Transverse colon (tissue), 4 donors: ENCODE measurements around the gene PRKG1. TPM values are rescaled to one million over a fixed set of nuclear protein-coding genes. Genes with fewer than 3 reads are reported as not detected.

ENCODE experiments used
- DNase-seq: peaks from one replicate; pipeline ENCODE4 v3.0.0-alpha.2; 2019
- H3K27ac ChIP-seq, 4 donors: fragments of 200-600 bp; sonication (generic); 2 replicates each; pipeline ENCODE4 v1.5.1; 2016 to 2018; ENCODE audit warnings: inconsistent platforms in 4 of 4
- H3K27me3 ChIP-seq: fragments of 200-600 bp; sonication (generic); 2 replicates; pipeline ENCODE4 v1.5.1; 2017; ENCODE audit warnings: inconsistent platforms
- H3K36me3 ChIP-seq, 4 donors: fragments of 200-600 bp; sonication (generic); 2 replicates each; pipeline ENCODE4 v1.5.1; 2017 to 2019; ENCODE audit warnings: inconsistent platforms in 4 of 4
- H3K4me1 ChIP-seq, 4 donors: fragments of 200-600 bp; sonication (generic); 2 replicates each; pipeline ENCODE4 v1.5.1; 2017 to 2020; ENCODE audit warnings: inconsistent platforms in 4 of 4
- H3K4me3 ChIP-seq, 4 donors: fragments of 200-600 bp; sonication (generic); 1 replicate in 1 of 4; 2 replicates in 3 of 4; pipeline versions ENCODE4 v1.5.1 to v1.6.1; 2017 to 2019; ENCODE audit warnings: inconsistent platforms in 4 of 4
- H3K9me3 ChIP-seq, 2 donors: fragments of 200-600 bp; sonication (generic); 2 replicates each; pipeline ENCODE4 v1.5.1; 2017 to 2019; ENCODE audit warnings: inconsistent platforms in 2 of 2
- CTCF ChIP-seq, 5 experiments: fragments of 200-600 bp in 3 of 5; fragments of 450-650 bp in 2 of 5; sonication (generic) in 3 of 5; IDR thresholded peaks; 1 replicate in 2 of 5; 2 replicates in 3 of 5; pipeline ENCODE4 v1.5.1; 2016 to 2017; ENCODE audit warnings: antibody characterized with exemption in 5 of 5, inconsistent platforms in 3 of 5, mild to moderate bottlenecking in 2 of 5, moderate library complexity in 1 of 5
- EP300 ChIP-seq: sonication (generic); formaldehyde crosslinking; IDR thresholded peaks from one replicate; pipeline ENCODE4 v1.6.1; 2017; ENCODE audit warnings: antibody characterized with exemption, low read depth
- POLR2A ChIP-seq: fragments of 450-650 bp; IDR thresholded peaks from one replicate; pipeline ENCODE4 v1.6.1; 2016; ENCODE audit warnings: antibody characterized with exemption, mild to moderate bottlenecking, moderate library complexity
- POLR2AphosphoS5 ChIP-seq, 3 donors: sonication (generic); formaldehyde crosslinking; IDR thresholded peaks; one replicate each; pipeline ENCODE4 v1.6.1; 2016; ENCODE audit warnings: antibody characterized with exemption in 3 of 3
- WGBS, 2 donors: methylation state at CpG; one replicate each; pipeline ENCODE4 v1.1.5; 2018; ENCODE audit warnings: low coverage in 1 of 2; 5-methylcytosine and 5-hydroxymethylcytosine counted together
- in situ Hi-C, 4 donors: fragments of 200-750 bp; cut with MboI; loops; one replicate each; pipeline versions ENCODE4 v1.15.0 to v1.15.1; 2017; ENCODE audit warnings: low sequenced_read_pairs in 3 of 4, low pct_ligation_motif_present in 1 of 4, low pct_unique_long_range_greater_than_20kb in 1 of 4
- intact Hi-C: fragments of 100-400 bp; cut with DNase I; formaldehyde crosslinking; loops from one replicate; pipeline ENCODE4 v1.15.1; 2023; ENCODE audit warnings: low total_unique reads
- total RNA-seq, 4 donors: library from RNA; depleted of rRNA; stranded (reverse); fragments of >200 nt; gene quantifications; one replicate each; pipeline ENCODE4 v1.1.0, GENCODE V29; 2016

Gene PRKG1
- total RNA-seq, 4 donors from 2014 or later = 17.6 to 30.6 (median 26.9) TPM

DNA sequence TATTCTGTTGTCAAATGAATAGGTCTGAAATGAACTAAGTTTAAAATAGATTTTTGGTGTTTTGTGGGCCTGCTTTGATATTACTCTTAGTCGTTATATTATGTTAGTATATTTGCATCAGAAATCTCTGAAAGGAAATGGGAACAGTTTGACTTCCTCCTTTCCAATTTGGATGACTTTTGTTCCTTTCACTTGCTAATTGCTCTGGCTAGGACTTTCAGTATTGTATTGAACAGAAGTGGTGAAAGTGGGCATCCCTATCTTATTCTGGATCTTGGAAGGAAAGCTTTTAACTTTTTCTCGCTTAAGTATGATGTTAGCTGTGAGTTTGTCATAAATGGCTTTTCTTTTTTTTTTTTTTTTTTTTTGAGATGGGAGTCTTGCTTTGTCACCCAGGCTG, 966.2 kb downstream of the PRKG1 start:
- Histone ChIP-seq H3K27ac (no peak overlapping the region), H3K4me1 (no peaks in the 10 kb centered on the region), H3K36me3 (no peaks in the 10 kb centered on the region), H3K9me3 (no peaks in the 10 kb centered on the region), H3K27me3 (no peaks in the 10 kb centered on the region), H3K4me3 (no peak overlapping the region)
- 22 to 46% methylated on average over 2 of the region's 2 CpGs for WGBS, 2 donors
- DNase-seq = no peak
- in situ Hi-C loops (no loop called here), intact Hi-C loops (no loop called here)
- TF ChIP-seq EP300 (no peak), POLR2A (no peak), CTCF (IDR thresholded peaks at IDR 0.05) (no peak), POLR2AphosphoS5 (IDR thresholded peaks at IDR 0.05) (no peak)

DNA sequence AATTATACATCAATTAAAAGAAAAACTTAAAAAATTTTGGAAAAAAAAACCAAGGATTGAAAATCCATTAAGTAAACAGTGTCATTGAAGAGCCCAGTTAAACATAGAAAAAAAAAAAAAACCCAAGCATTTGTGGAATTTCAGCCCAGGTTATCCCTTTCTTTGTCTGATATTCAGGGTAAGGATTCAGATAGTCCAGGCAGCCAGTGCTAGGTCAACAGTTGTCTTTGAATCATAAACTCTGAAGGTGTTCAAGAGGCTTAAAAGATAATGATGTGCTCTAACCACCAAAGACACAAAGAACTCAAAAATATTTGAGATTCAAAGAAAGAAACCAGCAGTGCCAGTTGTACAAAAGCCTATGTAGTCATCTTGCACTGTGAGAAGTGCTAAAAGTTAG, 969.5 kb downstream of the PRKG1 start:
- DNase-seq = no peak
- Histone ChIP-seq H3K27ac (no peak overlapping the region), H3K9me3 (no peaks in the 10 kb centered on the region), H3K27me3 (no peaks in the 10 kb centered on the region), H3K36me3 (no peaks in the 10 kb centered on the region), H3K4me3 (no peak overlapping the region), H3K4me1 (peaks cover 0 to 4% (median 0%) of the 10 kb centered on the region in 4 donors)
- no peak for TF ChIP-seq EP300
- no peak for TF ChIP-seq POLR2A
- no peak for TF ChIP-seq CTCF (IDR thresholded peaks at IDR 0.05)
- TF ChIP-seq POLR2AphosphoS5 (IDR thresholded peaks at IDR 0.05) = no peak
- in situ Hi-C loops = no loop called here
- intact Hi-C loops = no loop called here

DNA sequence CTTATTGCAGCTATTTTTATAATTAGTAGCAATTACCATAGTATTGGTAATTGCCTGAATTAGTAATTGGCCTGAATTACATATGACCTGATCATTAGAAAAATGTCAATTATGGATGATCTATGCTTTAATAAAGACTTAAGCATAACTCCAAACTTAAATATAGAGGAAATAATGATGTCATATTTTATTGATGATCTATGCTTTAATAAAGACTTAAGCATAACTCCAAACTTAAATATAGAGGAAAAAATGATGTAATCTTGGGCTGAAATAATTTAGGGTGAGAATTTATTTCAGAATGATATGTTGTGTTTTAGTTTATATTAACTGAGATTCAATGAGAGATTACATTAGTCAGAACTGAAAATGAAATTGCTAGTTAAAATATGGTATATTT, 973.8 kb downstream of the PRKG1 start:
- intact Hi-C loops = no loop called here
- H3K4me1 ChIP-seq = peaks cover 0 to 4% (median 0%) of the 10 kb centered on the region in 4 donors
- H3K27me3 ChIP-seq = no peaks in the 10 kb centered on the region
- TF ChIP-seq POLR2AphosphoS5 (IDR thresholded peaks at IDR 0.05) = no peak
- no peak for TF ChIP-seq POLR2A
- TF ChIP-seq EP300 = no peak
- no peak for TF ChIP-seq CTCF (IDR thresholded peaks at IDR 0.05)
- in situ Hi-C loops = no loop called here
- no peak overlapping the region for H3K4me3 ChIP-seq
- no peak for DNase-seq
- H3K36me3 ChIP-seq = no peaks in the 10 kb centered on the region
- H3K27ac ChIP-seq = no peak overlapping the region
- H3K9me3 ChIP-seq = no peaks in the 10 kb centered on the region

DNA sequence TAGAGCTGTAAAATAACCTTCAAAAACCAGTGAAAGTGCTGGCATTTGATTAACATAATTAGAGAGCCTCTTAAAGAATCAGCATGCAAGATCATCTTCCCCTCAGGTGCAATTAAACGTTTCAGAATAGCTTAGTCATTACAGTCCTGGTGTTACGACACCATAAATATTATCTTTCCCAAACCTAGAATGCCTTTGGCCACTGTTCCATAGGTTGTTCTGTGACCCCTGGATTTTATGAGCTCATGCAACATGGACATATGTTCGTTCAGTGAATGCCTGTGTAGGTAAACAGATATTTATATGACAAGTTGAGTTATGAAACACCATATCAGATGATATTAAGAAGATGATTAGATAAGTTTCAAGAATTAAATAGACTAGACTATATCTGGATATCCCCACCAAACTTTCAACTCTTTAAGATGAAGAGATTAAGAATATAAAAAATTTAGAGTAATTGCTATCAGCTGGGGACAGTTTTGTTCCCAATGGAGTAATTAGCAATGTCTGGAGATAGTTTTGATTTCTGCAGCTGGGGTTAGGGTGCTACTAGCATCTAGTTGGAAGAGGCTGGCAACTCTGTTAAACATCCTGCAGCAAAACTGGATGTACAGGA, 976.3 kb downstream of the PRKG1 start:
- no peaks in the 10 kb centered on the region for H3K36me3 ChIP-seq
- no peaks in the 10 kb centered on the region for H3K9me3 ChIP-seq
- peaks cover 0 to 4% (median 0%) of the 10 kb centered on the region in 4 donors for H3K4me1 ChIP-seq
- in situ Hi-C loops (no loop called here), intact Hi-C loops (no loop called here)
- DNase-seq = no peak
- no peak for TF ChIP-seq CTCF (IDR thresholded peaks at IDR 0.05)
- TF ChIP-seq POLR2A = no peak
- TF ChIP-seq POLR2AphosphoS5 (IDR thresholded peaks at IDR 0.05) = no peak
- no peak for TF ChIP-seq EP300
- 27 to 45% methylated on average over 3 of the region's 3 CpGs for WGBS, 2 donors
- no peak overlapping the region for H3K27ac ChIP-seq
- no peaks in the 10 kb centered on the region for H3K27me3 ChIP-seq
- no peak overlapping the region for H3K4me3 ChIP-seq
